Kidney (tissue), 14 donors: ENCODE data around the gene PITPNM1. TPM values are rescaled to one million over a fixed set of nuclear protein-coding genes. Genes with fewer than 3 reads are reported as not detected.

Experiments
- DNase-seq, 5 donors: peaks; one replicate each; pipeline ENCODE4 v3.0.0-alpha.2; 2013 to 2020
- FAIRE-seq: peaks from 2 replicates; lab custom pipeline; 2012; peaks lifted over from hg19 to GRCh38; lab: Jason Lieb, UNC
- H3K27ac ChIP-seq, 2 donors: one replicate each; pipeline ENCODE4 v1.7.0; 2013; ENCODE audit warnings: low read depth in 2 of 2, low read length in 2 of 2, inconsistent platforms in 1 of 2
- H3K27me3 ChIP-seq: one replicate; pipeline ENCODE4 v1.7.1; 2013; ENCODE audit warnings: low read length, inconsistent platforms; ENCODE audit not compliant: control insufficient read depth, insufficient read depth
- H3K36me3 ChIP-seq, 3 donors: one replicate each; pipeline versions ENCODE4 v1.7.0 to v1.7.1; 2013; ENCODE audit warnings: low read length in 3 of 3, control low read depth in 1 of 3, inconsistent platforms in 1 of 3; ENCODE audit not compliant: insufficient read depth in 3 of 3, control insufficient read depth in 2 of 3
- H3K4me1 ChIP-seq, 3 donors: one replicate each; pipeline versions ENCODE4 v1.7.0 to v1.7.1; 2013; ENCODE audit warnings: low read length in 3 of 3, inconsistent platforms in 1 of 3, low read depth in 1 of 3; ENCODE audit not compliant: control insufficient read depth in 2 of 3, insufficient read depth in 2 of 3
- H3K4me3 ChIP-seq, 3 donors: one replicate each; pipeline versions ENCODE4 v1.7.0 to v1.8.1; 2013; ENCODE audit warnings: low read length in 3 of 3, control low read depth in 1 of 3, inconsistent platforms in 1 of 3
- H3K9ac ChIP-seq, 3 donors: one replicate each; pipeline versions ENCODE4 v1.7.0 to v1.7.1; 2013; ENCODE audit warnings: low read length in 3 of 3, control low read depth in 1 of 3, inconsistent platforms in 1 of 3
- H3K9me3 ChIP-seq, 3 donors: one replicate each; pipeline versions ENCODE4 v1.7.0 to v1.7.1; 2013; ENCODE audit warnings: low read length in 3 of 3, control low read depth in 1 of 3, inconsistent platforms in 1 of 3; ENCODE audit not compliant: control insufficient read depth in 2 of 3, insufficient read depth in 1 of 3
- CTCF ChIP-seq: IDR thresholded peaks from 3 replicates; pipeline ENCODE4 v1.5.1; 2012; ENCODE audit warnings: mild to moderate bottlenecking, moderate library complexity, borderline replicate concordance; ENCODE audit not compliant: insufficient read depth; ENCODE audit errors: extremely low read depth
- intact Hi-C: fragments of 100-400 bp; cut with DNase I; formaldehyde crosslinking; loops from one replicate; pipeline ENCODE4 v1.11.1; 2022
- polyA plus RNA-seq: library from polyadenylated mRNA; stranded (reverse); fragments of 350-450 nt; fragmentation: Illumina TruSeq; extraction: RNeasy Lipid Tissue Mini Kit (QIAGEN cat#74804); gene quantifications from one replicate; pipeline ENCODE4 v1.2.3, GENCODE V29; 2014; ENCODE audit warnings: low read depth, low replicate concordance; ENCODE audit not compliant: insufficient read depth
- total RNA-seq: library from RNA; stranded (reverse); fragmentation: NEBNext Ultra II Directional; extraction: Animal tissue kit (Norgen Biotek cat#: 25700); gene quantifications from one replicate; pipeline ENCODE4 v1.2.1, GENCODE V29; 2021
- donor health status: control.
- donor health status: control.
- donor health status: control.
- donor health status: control.
- donor health status: control.
- donor health status: DM: yes; HTN: yes; CAD: no.
- donor health status: Normal renal cell carcinoma (clear cell type).

The PITPNM1 gene
- total and polyA plus RNA-seq, 2 donors from 2014 or later: 19.3 to 74.7 TPM

- no peak for TF ChIP-seq CTCF
- peaks cover 0 to 20% (median 18%) of the 10 kb centered on the region in 3 donors for H3K4me1 ChIP-seq
- no peak overlapping the region for H3K27ac ChIP-seq
- no peaks in the 10 kb centered on the region for H3K9me3 ChIP-seq
- intact Hi-C loops: no loop called here
- H3K4me3 ChIP-seq: no peak overlapping the region
- no peaks in the 10 kb centered on the region for H3K27me3 ChIP-seq
- no peak for FAIRE-seq
- DNase-seq: peak in 2 of 5 donors; percentile 33 to 79
- no peak overlapping the region for H3K9ac ChIP-seq
- H3K36me3 ChIP-seq: peaks cover 0 to 15% (median 11%) of the 10 kb centered on the region in 3 donors
Observed at GRCh38 chr11:67501854-67502253, 3.3 kb downstream of the PITPNM1 start.

- no peak for FAIRE-seq
- H3K4me1 ChIP-seq: peaks cover 0 to 12% (median 11%) of the 10 kb centered on the region in 3 donors
- no peak overlapping the region for H3K9ac ChIP-seq
- DNase-seq: peak in 1 of 5 donors; percentile 53
- TF ChIP-seq CTCF: no peak
- H3K27ac ChIP-seq: no peak overlapping the region
- intact Hi-C loops: no loop called here
- H3K27me3 ChIP-seq: no peaks in the 10 kb centered on the region
- H3K4me3 ChIP-seq: no peak overlapping the region
- H3K36me3 ChIP-seq: peaks cover 0 to 11% (median 9%) of the 10 kb centered on the region in 3 donors
- no peaks in the 10 kb centered on the region for H3K9me3 ChIP-seq
Observed at GRCh38 chr11:67500831-67501715, 4.1 kb downstream of the PITPNM1 start.

- intact Hi-C loops: no loop called here
- Histone ChIP-seq H3K36me3 (peaks cover 0 to 11% (median 9%) of the 10 kb centered on the region in 3 donors), H3K9ac (no peak overlapping the region), H3K4me1 (peaks cover 0 to 7% (median 6%) of the 10 kb centered on the region in 3 donors), H3K27me3 (no peaks in the 10 kb centered on the region), H3K9me3 (no peaks in the 10 kb centered on the region), H3K4me3 (no peak overlapping the region), H3K27ac (no peak overlapping the region)
- no peak for TF ChIP-seq CTCF
- DNase-seq: peak in 1 of 5 donors; percentile 49
- FAIRE-seq: no peak
Observed at GRCh38 chr11:67500484-67500821, 4.7 kb downstream of the PITPNM1 start.
